Lung (tissue), 12 donors: ENCODE results near the gene SPP1. TPM values are rescaled to one million over a fixed set of nuclear protein-coding genes. Genes with fewer than 3 reads are reported as not detected.

Experiments
- ATAC-seq: fragments of 200-7000 bp; cut with Tn5 transposase; one replicate; pipeline ENCODE4 v1.9.1; 2020; ENCODE audit warnings: moderate number of reproducible peaks; ENCODE audit not compliant: insufficient read depth, low FRiP score
- DNase-seq, 3 donors: peaks; one replicate each; pipeline ENCODE4 v3.0.0-alpha.2; 2013 to 2017
- H3K27ac ChIP-seq, 2 donors: one replicate each; pipeline ENCODE4 v1.5.1; 2013; ENCODE audit warnings: mild to moderate bottlenecking in 2 of 2, moderate library complexity in 2 of 2, control low read depth in 1 of 2, inconsistent platforms in 1 of 2, low read depth in 1 of 2, low read length in 1 of 2
- H3K27me3 ChIP-seq, 3 donors: one replicate each; pipeline ENCODE4 v1.5.1; 2013; ENCODE audit warnings: low read length in 2 of 3; ENCODE audit not compliant: control insufficient read depth in 3 of 3, insufficient read depth in 3 of 3
- H3K36me3 ChIP-seq, 4 donors: one replicate each; pipeline ENCODE4 v1.5.1; 2013; ENCODE audit warnings: low read length in 4 of 4, mild to moderate bottlenecking in 1 of 4, moderate library complexity in 1 of 4; ENCODE audit not compliant: control insufficient read depth in 4 of 4, insufficient read depth in 4 of 4
- H3K4me1 ChIP-seq, 5 donors: one replicate each; pipeline ENCODE4 v1.5.1; 2013; ENCODE audit warnings: low read length in 5 of 5, mild to moderate bottlenecking in 2 of 5, moderate library complexity in 1 of 5; ENCODE audit not compliant: control insufficient read depth in 5 of 5, insufficient read depth in 5 of 5
- H3K4me3 ChIP-seq: one replicate; pipeline ENCODE4 v1.5.1; 2013; ENCODE audit warnings: mild to moderate bottlenecking, control low read depth, moderate library complexity
- H3K9ac ChIP-seq, 2 donors: one replicate each; pipeline ENCODE4 v1.5.1; 2013; ENCODE audit warnings: low read length in 2 of 2, control low read depth in 1 of 2; ENCODE audit not compliant: insufficient read depth in 1 of 2
- H3K9me3 ChIP-seq, 4 donors: one replicate each; pipeline ENCODE4 v1.5.1; 2013; ENCODE audit warnings: low read length in 3 of 4, mild to moderate bottlenecking in 1 of 4, moderate library complexity in 1 of 4; ENCODE audit not compliant: control insufficient read depth in 4 of 4, insufficient read depth in 3 of 4
- WGBS, 2 donors: extraction: QIAGEN DNeasy Blood & Tissue Kit; methylation state at CpG; one replicate each; pipeline ENCODE4 v1.1.7; 2013; 5-methylcytosine and 5-hydroxymethylcytosine counted together
- polyA plus RNA-seq, 2 donors: library from polyadenylated mRNA; stranded (reverse); fragments of 200-250 nt; gene quantifications; one replicate each; pipeline ENCODE4 v1.2.1, GENCODE V29; 2013
- total RNA-seq, 2 donors: library from RNA; depleted of rRNA in 1 of 2; stranded (reverse); fragments of >200 nt in 1 of 2; gene quantifications; one replicate each; pipeline ENCODE4 v1.2.1, GENCODE V29; 2014 to 2021
- TF ChIP-seq, protein P1 (sequence below): IDR thresholded peaks from 2 replicates; pipeline ENCODE4 v1.5.1; 2012; ENCODE audit warnings: mild to moderate bottlenecking; ENCODE audit errors: control extremely low read depth, extremely low read depth
- donor health status: control.
- donor health status: control.
- donor health status: Bipolar disorder and iron deficiency.
- donor health status: healthy.
- donor health status: DM: yes; HTN: yes; CAD: no.

SPP1 gene
- total and polyA plus RNA-seq, 4 donors: 5.4 to 433 (median 112) TPM

DNA sequence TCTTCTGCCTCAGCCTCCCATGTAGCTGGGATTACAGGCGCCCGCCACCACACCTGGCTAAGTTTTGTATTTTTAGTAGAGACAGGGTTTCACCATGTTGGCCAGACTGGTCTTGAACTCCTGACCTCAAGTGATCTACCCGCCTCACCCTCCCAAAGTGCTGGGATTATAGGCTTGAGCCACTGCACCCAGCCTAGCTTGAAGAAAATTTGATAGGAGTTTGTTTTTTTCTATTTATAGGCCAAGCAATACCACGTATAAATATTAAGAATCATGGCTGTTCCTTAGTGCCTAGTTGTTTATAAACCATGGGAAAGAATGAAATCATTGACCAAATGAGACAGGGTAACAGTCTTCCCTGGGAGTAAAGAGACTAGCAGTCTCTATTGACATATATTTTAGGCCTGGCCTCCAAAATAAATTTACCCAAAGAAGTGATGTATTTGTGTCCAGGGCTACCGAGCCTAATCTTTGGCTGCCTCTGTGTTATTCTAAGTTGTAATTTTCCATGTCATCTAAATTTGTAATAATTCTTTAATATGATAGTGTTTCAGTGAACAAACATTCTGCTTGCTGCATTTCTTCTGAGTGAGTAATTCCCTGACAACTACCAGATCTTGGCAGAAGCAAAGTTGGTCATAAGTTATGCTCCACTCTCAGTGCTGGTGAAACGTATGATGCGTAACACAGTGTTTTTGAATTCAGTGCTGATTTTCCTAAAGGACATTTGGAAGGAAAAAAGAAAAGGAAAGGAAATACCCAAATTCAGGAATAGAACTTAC lies 42.2 kb downstream of the SPP1 start:
- peak in 2 of 3 donors; percentile 35 to 69 for DNase-seq
- Histone ChIP-seq H3K4me1 (peaks cover 5 to 18% (median 11%) of the 10 kb centered on the region in 5 donors), H3K9ac (peak overlapping the region in 1 of 2 donors; percentile 34), H3K9me3 (no peaks in the 10 kb centered on the region), H3K27ac (peak overlapping the region; percentile 27 to 96), H3K27me3 (no peaks in the 10 kb centered on the region), H3K36me3 (peaks cover 2 to 16% (median 6%) of the 10 kb centered on the region in 4 donors), H3K4me3 (no peak overlapping the region)
- peak; percentile 15 for ATAC-seq
- TF ChIP-seq, protein P1, sequence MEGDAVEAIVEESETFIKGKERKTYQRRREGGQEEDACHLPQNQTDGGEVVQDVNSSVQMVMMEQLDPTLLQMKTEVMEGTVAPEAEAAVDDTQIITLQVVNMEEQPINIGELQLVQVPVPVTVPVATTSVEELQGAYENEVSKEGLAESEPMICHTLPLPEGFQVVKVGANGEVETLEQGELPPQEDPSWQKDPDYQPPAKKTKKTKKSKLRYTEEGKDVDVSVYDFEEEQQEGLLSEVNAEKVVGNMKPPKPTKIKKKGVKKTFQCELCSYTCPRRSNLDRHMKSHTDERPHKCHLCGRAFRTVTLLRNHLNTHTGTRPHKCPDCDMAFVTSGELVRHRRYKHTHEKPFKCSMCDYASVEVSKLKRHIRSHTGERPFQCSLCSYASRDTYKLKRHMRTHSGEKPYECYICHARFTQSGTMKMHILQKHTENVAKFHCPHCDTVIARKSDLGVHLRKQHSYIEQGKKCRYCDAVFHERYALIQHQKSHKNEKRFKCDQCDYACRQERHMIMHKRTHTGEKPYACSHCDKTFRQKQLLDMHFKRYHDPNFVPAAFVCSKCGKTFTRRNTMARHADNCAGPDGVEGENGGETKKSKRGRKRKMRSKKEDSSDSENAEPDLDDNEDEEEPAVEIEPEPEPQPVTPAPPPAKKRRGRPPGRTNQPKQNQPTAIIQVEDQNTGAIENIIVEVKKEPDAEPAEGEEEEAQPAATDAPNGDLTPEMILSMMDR: no peak
- 82% methylated on average over 7 of the region's 7 CpGs for WGBS, 2 donors

- ATAC-seq: no peak
- Histone ChIP-seq H3K36me3 (peaks cover 2 to 19% (median 6%) of the 10 kb centered on the region in 4 donors), H3K27ac (peak overlapping the region; percentile 2 to 96), H3K27me3 (no peaks in the 10 kb centered on the region), H3K9ac (peak overlapping the region in 1 of 2 donors; percentile 55), H3K4me3 (no peak overlapping the region), H3K4me1 (peaks cover 5 to 18% (median 11%) of the 10 kb centered on the region in 5 donors), H3K9me3 (no peaks in the 10 kb centered on the region)
- 56 to 76% methylated on average over 5 of the region's 5 CpGs for WGBS, 2 donors
- peak in 2 of 3 donors; percentile 11 to 52 for DNase-seq
- TF ChIP-seq, protein P1: no peak
These were observed 43.0 kb downstream of the SPP1 start for GRCh38 chr4:88018466-88018865.

DNA sequence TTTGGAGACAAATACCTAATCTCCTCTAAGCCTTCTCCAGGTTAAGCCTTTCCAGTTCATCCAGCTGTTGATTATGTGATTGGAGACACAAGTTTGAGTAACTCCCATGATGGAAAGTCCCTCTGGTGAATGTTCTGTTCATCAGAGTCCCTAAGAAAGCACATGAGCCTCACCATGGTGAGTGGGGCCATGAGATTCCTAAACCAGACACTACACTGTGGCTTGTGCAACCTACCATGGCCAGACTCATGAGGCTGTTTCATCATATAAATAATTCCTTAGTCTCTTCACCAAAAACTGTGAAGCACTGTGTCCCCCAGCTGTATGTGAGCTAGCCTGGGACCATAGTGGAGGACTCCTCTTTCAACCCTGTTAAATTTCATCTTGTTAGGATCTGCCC lies 46.3 kb downstream of the SPP1 start:
- DNase-seq: no peak
- ATAC-seq: no peak

More for the DNA sequence above, 46.3 kb downstream of the SPP1 start:
- peaks cover 0 to 16% (median 10%) of the 10 kb centered on the region in 5 donors for H3K4me1 ChIP-seq
- peaks cover 7 to 23% (median 16%) of the 10 kb centered on the region in 4 donors for H3K36me3 ChIP-seq
- H3K9me3 ChIP-seq: peaks cover 0 to 5% (median 3%) of the 10 kb centered on the region in 4 donors
- TF ChIP-seq, protein P1: no peak
- H3K4me3 ChIP-seq: no peak overlapping the region
- H3K27ac ChIP-seq: no peak overlapping the region
- no peak overlapping the region for H3K9ac ChIP-seq
- H3K27me3 ChIP-seq: no peaks in the 10 kb centered on the region
